Neural cell (in vitro differentiated cells): ENCODE results near the gene ADCY1. TPM values are rescaled to one million over a fixed set of nuclear protein-coding genes. Genes with fewer than 3 reads are reported as not detected.

ENCODE experiments used
- H2AFZ ChIP-seq: fragments of 200-600, 300-800 bp; sonication (generic), shearing (Covaris generic); 2 replicates; pipeline ENCODE4 v1.6.0; 2014; ENCODE audit warnings: low read depth, mild to moderate bottlenecking, antibody characterized with exemption, low read length, moderate library complexity
- H3F3A ChIP-seq: fragments of 200-600 bp; shearing (Covaris generic); 2 replicates; pipeline ENCODE4 v1.6.1; 2016; ENCODE audit warnings: mild to moderate bottlenecking, moderate library complexity, mixed read lengths, antibody characterized with exemption, low read length; ENCODE audit not compliant: insufficient read depth, poor library complexity, severe bottlenecking
- H3K27ac ChIP-seq: fragments of 200-600, 300-800 bp; sonication (generic), shearing (Covaris generic); 2 replicates; pipeline ENCODE4 v1.5.1; 2014; ENCODE audit warnings: mild to moderate bottlenecking, low read length, moderate library complexity
- H3K27me3 ChIP-seq: fragments of 300-800, 200-600 bp; sonication (generic), shearing (Covaris generic); 2 replicates; pipeline ENCODE4 v1.6.0; 2014; ENCODE audit warnings: mild to moderate bottlenecking, low read depth, low read length, moderate library complexity; ENCODE audit not compliant: insufficient read depth
- H3K36me3 ChIP-seq: fragments of 300-800, 200-600 bp; sonication (generic), shearing (Covaris generic); 2 replicates; pipeline ENCODE4 v1.5.1; 2014; ENCODE audit warnings: mild to moderate bottlenecking, antibody characterized with exemption, low read length, moderate library complexity; ENCODE audit not compliant: insufficient read depth
- H3K4me2 ChIP-seq: fragments of 300-800, 200-600 bp; sonication (generic), shearing (Covaris generic); 2 replicates; pipeline ENCODE4 v1.6.0; 2014; ENCODE audit warnings: mild to moderate bottlenecking, low read length
- H3K4me3 ChIP-seq: fragments of 300-800, 200-600 bp; sonication (generic), shearing (Covaris generic); 2 replicates; pipeline ENCODE4 v1.5.1; 2014; ENCODE audit warnings: mild to moderate bottlenecking, low read length, moderate library complexity
- H3K79me2 ChIP-seq: fragments of 200-600 bp; shearing (Covaris generic); replicated peaks from 2 replicates; pipeline ENCODE4 v1.6.0; 2014; ENCODE audit warnings: mild to moderate bottlenecking, low read length, moderate library complexity; ENCODE audit not compliant: insufficient read depth
- H3K9ac ChIP-seq: fragments of 300-800, 200-600 bp; sonication (generic), shearing (Covaris generic); 2 replicates; pipeline ENCODE4 v1.6.1; 2016; ENCODE audit warnings: mild to moderate bottlenecking, low read length, mixed read lengths
- H3K9me2 ChIP-seq: fragments of 200-600 bp; shearing (Covaris generic); 2 replicates; pipeline ENCODE4 v1.6.1; 2016; ENCODE audit warnings: mild to moderate bottlenecking, low read length, mixed read lengths; ENCODE audit not compliant: insufficient read depth
- H3K9me3 ChIP-seq: fragments of 200-600, 300-800 bp; sonication (generic), shearing (Covaris generic); 2 replicates; pipeline ENCODE4 v1.6.1; 2016; ENCODE audit warnings: mild to moderate bottlenecking, mixed run types, low read length, moderate library complexity, mixed read lengths
- H4K20me1 ChIP-seq: fragments of 200-600 bp; shearing (Covaris generic); 2 replicates; pipeline ENCODE4 v1.6.1; 2016; ENCODE audit warnings: mild to moderate bottlenecking, mixed run types; ENCODE audit not compliant: insufficient read depth
- CTCF ChIP-seq: fragments of 450-650 bp; IDR thresholded peaks from 2 replicates; pipeline ENCODE4 v1.5.1; 2014; ENCODE audit warnings: antibody characterized with exemption, mild to moderate bottlenecking, moderate library complexity; ENCODE audit not compliant: poor library complexity, severe bottlenecking
- EP300 ChIP-seq: fragments of 450-650 bp; conservative IDR thresholded peaks from 2 replicates; pipeline ENCODE4 v1.6.1; 2014; ENCODE audit warnings: antibody characterized with exemption, mild to moderate bottlenecking, moderate library complexity; ENCODE audit not compliant: poor library complexity, severe bottlenecking
- EZH2 ChIP-seq: fragments of 200-600, 300-800 bp; shearing (Covaris generic), sonication (generic); IDR thresholded peaks from 2 replicates; pipeline ENCODE4 v1.6.1; 2014; ENCODE audit warnings: antibody characterized with exemption, low read length, borderline replicate concordance, mild to moderate bottlenecking; ENCODE audit not compliant: insufficient read depth, poor library complexity, severe bottlenecking
- MXI1 ChIP-seq: fragments of 450-650 bp; conservative IDR thresholded peaks from 2 replicates; pipeline ENCODE4 v1.6.1; 2014; ENCODE audit warnings: antibody characterized with exemption, mild to moderate bottlenecking; ENCODE audit not compliant: poor library complexity, severe bottlenecking
- POLR2AphosphoS5 ChIP-seq: IDR thresholded peaks from 2 replicates; pipeline ENCODE4 v1.6.1; 2012
- RAD21 ChIP-seq: fragments of 450-650 bp; conservative IDR thresholded peaks from 2 replicates; pipeline ENCODE4 v1.6.1; 2014; ENCODE audit warnings: antibody characterized with exemption, mild to moderate bottlenecking, moderate library complexity
- REST ChIP-seq: IDR thresholded peaks from 2 replicates; pipeline ENCODE4 v1.6.1; 2012; ENCODE audit warnings: borderline replicate concordance
- SMC3 ChIP-seq: fragments of 450-650 bp; conservative IDR thresholded peaks from 2 replicates; pipeline ENCODE4 v1.6.1; 2014; ENCODE audit warnings: antibody characterized with exemption, mild to moderate bottlenecking, moderate library complexity; ENCODE audit not compliant: poor library complexity
- TAF1 ChIP-seq: IDR thresholded peaks from 2 replicates; pipeline ENCODE4 v1.6.1; 2012; ENCODE audit warnings: low read depth
- polyA plus RNA-seq: library from polyadenylated mRNA; depleted of rRNA; stranded (reverse); fragments of >200 nt; gene quantifications from 2 replicates; pipeline ENCODE4 v1.2.3, GENCODE V29; 2014

Gene ADCY1
- polyA plus RNA-seq, 1 donor from 2014 or later, result 14.8 TPM

- Histone ChIP-seq H3K79me2 (no peaks in the 10 kb centered on the region), H2AFZ (no peak overlapping the region), H3K9me3 (no peaks in the 10 kb centered on the region), H3F3A (no peaks in the 10 kb centered on the region), H4K20me1 (no peaks in the 10 kb centered on the region), H3K27ac (no peak overlapping the region), H3K9me2 (no peaks in the 10 kb centered on the region), H3K4me3 (no peak overlapping the region), H3K36me3 (peaks cover 7% of the 10 kb centered on the region), H3K4me2 (no peak overlapping the region), H3K9ac (no peak overlapping the region), H3K27me3 (no peaks in the 10 kb centered on the region)
- TF ChIP-seq CTCF, result no peak
- TF ChIP-seq RAD21, result no peak
- TF ChIP-seq EZH2, result no peak
- no peak for TF ChIP-seq SMC3
- no peak for TF ChIP-seq POLR2AphosphoS5
- no peak for TF ChIP-seq REST
- TF ChIP-seq MXI1, result no peak
- no peak for TF ChIP-seq EP300
- no peak for TF ChIP-seq TAF1
Observed at GRCh38 chr7:45691155-45691656, 117.0 kb downstream of the ADCY1 start.

GRCh38 chr7:45692031-45692430 is 117.9 kb downstream of the ADCY1 start:
- Histone ChIP-seq H3K9me3 (no peaks in the 10 kb centered on the region), H3F3A (no peaks in the 10 kb centered on the region), H4K20me1 (no peaks in the 10 kb centered on the region), H3K4me2 (no peak overlapping the region), H2AFZ (no peak overlapping the region), H3K9me2 (no peaks in the 10 kb centered on the region), H3K4me3 (no peak overlapping the region), H3K27me3 (no peaks in the 10 kb centered on the region), H3K36me3 (peaks cover 7% of the 10 kb centered on the region), H3K9ac (no peak overlapping the region), H3K27ac (no peak overlapping the region), H3K79me2 (no peaks in the 10 kb centered on the region)
- TF ChIP-seq POLR2AphosphoS5 (no peak), SMC3 (no peak), MXI1 (no peak), REST (no peak), EP300 (no peak), EZH2 (no peak)
